ENCODE measurements around the gene MORN1. TPM values are rescaled to one million over a fixed set of nuclear protein-coding genes. Genes with fewer than 3 reads are reported as not detected.

The MORN1 gene
- total RNA-seq, 1 donor from 2014 or later = 5.5 TPM

DNA sequence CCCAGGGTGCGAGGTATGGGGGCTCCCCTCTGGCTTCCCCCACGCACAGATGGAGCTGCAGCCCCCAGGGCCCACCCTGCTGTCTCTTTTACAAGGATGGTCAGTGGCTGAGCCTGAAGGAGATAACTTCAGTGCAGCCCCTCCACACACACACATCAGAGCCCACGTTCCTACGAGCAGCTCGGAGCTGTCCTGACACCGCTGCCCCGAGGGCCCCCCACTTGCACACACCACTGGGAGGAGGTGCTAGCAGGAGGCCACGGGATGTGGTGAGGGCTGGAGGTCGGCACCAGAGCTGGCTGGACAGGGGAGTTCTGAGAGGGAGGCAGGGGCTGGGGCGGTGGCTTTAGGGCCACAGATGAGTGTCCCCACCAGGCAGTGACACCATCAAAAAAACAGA lies 53.9 kb downstream of the MORN1 start:
- no peak for TF ChIP-seq CTCF (IDR thresholded peaks at IDR 0.05; ENCODE audit: insufficient read depth, low read length, severe bottlenecking)
- no peak for FAIRE-seq
- no peak overlapping the region for H3K4me3 ChIP-seq (ENCODE audit: low read depth, low read length)
- no peak for DNase-seq (ENCODE audit: low read depth)
- no peaks in the 10 kb centered on the region for H3K36me3 ChIP-seq (ENCODE audit: control insufficient read depth, insufficient read depth, low read length)
- H3K27me3 ChIP-seq (ENCODE audit: control insufficient read depth, insufficient read depth, low read length) = no peaks in the 10 kb centered on the region

- FAIRE-seq (no peak), DNase-seq (ENCODE audit: low read depth) (no peak)
These were observed 54.3 kb downstream of the MORN1 start for GRCh38 chr1:2337081-2337480.

DNA sequence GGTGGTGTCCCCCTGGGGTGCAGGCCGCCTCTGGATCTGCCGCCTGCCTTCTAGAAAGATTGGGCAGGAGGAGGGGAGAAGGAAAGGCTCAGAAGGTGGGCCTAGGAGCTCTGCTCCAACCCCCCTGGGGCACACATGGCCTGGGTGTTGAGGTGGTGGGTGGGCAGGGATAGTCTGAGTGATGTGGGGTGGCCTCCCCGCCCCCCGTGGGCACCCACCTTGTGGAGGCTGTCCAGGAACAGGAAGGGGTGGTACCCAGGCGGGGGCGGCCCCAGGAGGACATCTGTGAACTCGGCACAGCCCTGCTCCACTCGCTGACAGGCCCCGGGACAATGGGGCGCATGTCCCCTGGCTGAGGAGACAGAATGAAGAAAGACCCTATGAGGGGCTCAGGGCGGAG lies 54.9 kb downstream of the MORN1 start:
- DNase-seq (ENCODE audit: low read depth) (no peak), FAIRE-seq (no peak)
- H3K27me3 ChIP-seq (ENCODE audit: control insufficient read depth, insufficient read depth, low read length) = no peaks in the 10 kb centered on the region
- TF ChIP-seq CTCF (IDR thresholded peaks at IDR 0.05; ENCODE audit: insufficient read depth, low read length, severe bottlenecking) = no peak
- no peaks in the 10 kb centered on the region for H3K36me3 ChIP-seq (ENCODE audit: control insufficient read depth, insufficient read depth, low read length)
- H3K4me3 ChIP-seq (ENCODE audit: low read depth, low read length) = no peak overlapping the region

More at GRCh38 chr1:2337081-2337480, 54.3 kb downstream of the MORN1 start:
- Histone ChIP-seq H3K36me3 (ENCODE audit: control insufficient read depth, insufficient read depth, low read length) (no peaks in the 10 kb centered on the region), H3K4me3 (ENCODE audit: low read depth, low read length) (no peak overlapping the region), H3K27me3 (ENCODE audit: control insufficient read depth, insufficient read depth, low read length) (no peaks in the 10 kb centered on the region)
- no peak for TF ChIP-seq CTCF (IDR thresholded peaks at IDR 0.05; ENCODE audit: insufficient read depth, low read length, severe bottlenecking)

- no peak for FAIRE-seq
These were observed 55.5 kb downstream of the MORN1 start for GRCh38 chr1:2335721-2336455.

DNA sequence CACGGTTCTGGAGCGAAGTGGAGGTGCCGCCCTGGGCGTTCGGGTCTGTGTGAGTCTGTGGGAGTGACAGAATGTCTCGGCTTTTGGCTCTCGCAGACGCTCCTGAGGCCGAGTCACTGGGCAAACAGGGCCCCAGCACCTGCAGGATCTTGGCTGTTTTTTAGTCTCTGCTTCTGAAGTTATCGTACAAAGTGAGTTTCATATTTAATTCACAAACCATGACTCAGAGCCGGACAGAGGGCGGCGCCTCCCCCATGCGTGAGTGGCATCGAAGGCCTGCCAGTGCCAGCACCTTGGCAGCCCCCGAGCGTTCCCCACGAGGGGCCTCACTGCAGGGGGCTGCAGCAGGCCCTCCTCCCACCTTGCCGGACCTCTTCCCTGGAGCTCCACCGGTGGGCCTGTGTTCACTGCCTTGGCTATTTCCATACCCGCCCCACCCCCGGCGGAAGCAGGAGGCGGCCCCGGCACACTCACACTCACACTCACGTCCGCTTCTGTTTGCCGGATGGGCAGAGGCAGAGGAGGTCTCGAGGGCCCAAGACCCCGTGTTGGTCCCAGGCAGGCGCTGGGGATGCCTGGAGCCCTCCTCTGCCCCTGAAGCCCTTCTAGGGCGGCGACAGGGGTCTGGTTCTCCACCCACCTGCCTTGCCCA lies 56.3 kb downstream of the MORN1 start:
- H3K27me3 ChIP-seq (ENCODE audit: control insufficient read depth, insufficient read depth, low read length) = peaks cover under 1% of the 10 kb centered on the region
- FAIRE-seq (no peak), DNase-seq (ENCODE audit: low read depth) (peak; percentile 81)
- TF ChIP-seq CTCF (IDR thresholded peaks at IDR 0.05; ENCODE audit: insufficient read depth, low read length, severe bottlenecking) = no peak
- H3K36me3 ChIP-seq (ENCODE audit: control insufficient read depth, insufficient read depth, low read length) = no peaks in the 10 kb centered on the region
- H3K4me3 ChIP-seq (ENCODE audit: low read depth, low read length) = peak overlapping the region; percentile 32

More at GRCh38 chr1:2335721-2336455, 55.5 kb downstream of the MORN1 start:
- H3K36me3 ChIP-seq (ENCODE audit: control insufficient read depth, insufficient read depth, low read length) = no peaks in the 10 kb centered on the region
- H3K27me3 ChIP-seq (ENCODE audit: control insufficient read depth, insufficient read depth, low read length) = no peaks in the 10 kb centered on the region
- TF ChIP-seq CTCF (IDR thresholded peaks at IDR 0.05; ENCODE audit: insufficient read depth, low read length, severe bottlenecking) = no peak
- peak; percentile 54 for DNase-seq (ENCODE audit: low read depth)
- H3K4me3 ChIP-seq (ENCODE audit: low read depth, low read length) = peak overlapping the region; percentile 12

Data from bronchial epithelial cell (primary cell).